HepG2 (cell line): ENCODE measurements around the gene CDK3. TPM values are rescaled to one million over a fixed set of nuclear protein-coding genes. Genes with fewer than 3 reads are reported as not detected.
A peak's percentile ranks its signal among the peaks of the same experiment; 100 is the strongest.

Source experiments
- ARID2 ChIP-seq: sonication (generic); formaldehyde crosslinking; IDR thresholded peaks from 2 replicates; pipeline ENCODE4 v1.8.1; 2022; ENCODE audit warnings: mild to moderate bottlenecking, missing genetic modification reagents, borderline replicate concordance
- ATF7 ChIP-seq, 2 experiments: fragments of 450-650 bp in 1 of 2; sonication (generic) in 1 of 2; formaldehyde crosslinking in 1 of 2; IDR thresholded peaks; 2 replicates each; pipeline versions ENCODE4 v1.4.0 to v1.6.1; 2016 to 2020; ENCODE audit warnings: antibody characterized with exemption in 1 of 2, mild to moderate bottlenecking in 1 of 2, missing genetic modification reagents in 1 of 2
- CHCHD3 ChIP-seq: sonication (generic); formaldehyde crosslinking; IDR thresholded peaks from 2 replicates; pipeline ENCODE4 v1.8.0; 2022; ENCODE audit warnings: mild to moderate bottlenecking, missing genetic modification reagents, moderate library complexity
- GABPB1 ChIP-seq: IDR thresholded peaks from 2 replicates; pipeline ENCODE4 v1.6.1; 2016; ENCODE audit warnings: mild to moderate bottlenecking, missing genetic modification reagents, moderate library complexity, missing compliant biosample characterization
- GATA4 ChIP-seq: sonication (generic); IDR thresholded peaks from 2 replicates; pipeline ENCODE4 v1.6.1; 2016; ENCODE audit warnings: antibody characterized with exemption, low read depth, borderline replicate concordance
- GATAD1 ChIP-seq: IDR thresholded peaks from 2 replicates; pipeline ENCODE4 v1.6.1; 2016; ENCODE audit warnings: missing genetic modification reagents, missing compliant biosample characterization
- NCOA2 ChIP-seq: sonication (generic); formaldehyde crosslinking; IDR thresholded peaks from 2 replicates; pipeline ENCODE4 v1.8.0; 2022; ENCODE audit warnings: inconsistent platforms
- NFATC3 ChIP-seq: sonication (generic); formaldehyde crosslinking; IDR thresholded peaks from 2 replicates; pipeline ENCODE4 v1.5.1; 2020; ENCODE audit warnings: mild to moderate bottlenecking, missing genetic modification reagents
- NR2C2 ChIP-seq: sonication (generic); formaldehyde crosslinking; IDR thresholded peaks from 2 replicates; pipeline ENCODE4 v1.4.0; 2020; ENCODE audit warnings: missing genetic modification reagents, mild to moderate bottlenecking, moderate library complexity, borderline replicate concordance
- PAWR ChIP-seq: sonication (generic); formaldehyde crosslinking; IDR thresholded peaks from 2 replicates; pipeline ENCODE4 v1.4.0; 2020; ENCODE audit warnings: missing genetic modification reagents, mild to moderate bottlenecking, borderline replicate concordance
- SIN3B ChIP-seq: fragments of 150-350 bp; IDR thresholded peaks from 2 replicates; pipeline ENCODE4 v1.6.1; 2014; ENCODE audit warnings: low read length
- SYNCRIP ChIP-seq: fragments of 200-400 bp; formaldehyde crosslinking; IDR thresholded peaks from 2 replicates; pipeline ENCODE4 v1.6.1; 2018; ENCODE audit warnings: mild to moderate bottlenecking, low read depth, low read length; ENCODE audit not compliant: insufficient read depth
- THYN1 ChIP-seq: sonication (generic); formaldehyde crosslinking; IDR thresholded peaks from 2 replicates; pipeline ENCODE4 v1.8.1; 2023; ENCODE audit warnings: low read depth, mild to moderate bottlenecking, moderate library complexity, missing genetic modification reagents, borderline replicate concordance
- polyA plus RNA-seq, 8 experiments: library from polyadenylated mRNA; depleted of rRNA in 3 of 8; stranded (reverse) in 7 of 8; unstranded in 1 of 8; fragments of >200 nt; fragmentation: Illumina TruSeq in 4 of 8; extraction: Trizol in 4 of 8; gene quantifications; 2 replicates each; pipeline versions ENCODE4 v1.2.1 to v1.2.3, GENCODE V29; 2011 to 2016; ENCODE audit warnings: low read depth in 4 of 8, missing spikeins in 1 of 8, mixed read lengths in 1 of 8; ENCODE audit not compliant: insufficient read depth in 1 of 8
- total RNA-seq, 5 experiments: library from RNA; depleted of rRNA; stranded (reverse); fragments of >200 nt; fragmentation: Illumina TruSeq; extraction: Trizol; gene quantifications; 2 replicates each; pipeline ENCODE4 v1.2.3, GENCODE V29; 2016; ENCODE audit warnings: low read depth in 1 of 5
- TF ChIP-seq, protein P1 (sequence below): sonication (generic); formaldehyde crosslinking; conservative IDR thresholded peaks from 2 replicates; pipeline ENCODE4 v1.4.0; 2020; ENCODE audit warnings: missing genetic modification reagents
- TF ChIP-seq, protein P2 (sequence below), 2 experiments: IDR thresholded peaks; 2 replicates each; pipeline ENCODE4 v1.6.1; 2011 to 2012; ENCODE audit warnings: low read length in 2 of 2, borderline replicate concordance in 1 of 2, low read depth in 1 of 2, mild to moderate bottlenecking in 1 of 2, moderate library complexity in 1 of 2
- TF ChIP-seq, protein P3 (sequence below): sonication (generic); formaldehyde crosslinking; IDR thresholded peaks from 2 replicates; pipeline ENCODE4 v1.8.1; 2023; ENCODE audit warnings: mild to moderate bottlenecking, missing genetic modification reagents
- TF ChIP-seq, protein P4 (sequence below): sonication (generic); formaldehyde crosslinking; IDR thresholded peaks from 2 replicates; pipeline ENCODE4 v1.4.0; 2020; ENCODE audit warnings: missing genetic modification reagents
- TF ChIP-seq, protein P5 (sequence below): sonication (generic); formaldehyde crosslinking; IDR thresholded peaks from 2 replicates; pipeline ENCODE4 v1.5.0; 2020; ENCODE audit warnings: missing genetic modification reagents
- TF ChIP-seq, protein P6 (sequence below): sonication (generic); formaldehyde crosslinking; IDR thresholded peaks from 2 replicates; pipeline ENCODE4 v1.4.0; 2020; ENCODE audit warnings: low read depth, mild to moderate bottlenecking, missing genetic modification reagents

CDK3 gene
- total and polyA plus RNA-seq, 2 of the 13 experiments (the other 11 are each of a cell fraction or from before 2014, with no cell fraction given), result 5.8 to 11.4 TPM

DNA sequence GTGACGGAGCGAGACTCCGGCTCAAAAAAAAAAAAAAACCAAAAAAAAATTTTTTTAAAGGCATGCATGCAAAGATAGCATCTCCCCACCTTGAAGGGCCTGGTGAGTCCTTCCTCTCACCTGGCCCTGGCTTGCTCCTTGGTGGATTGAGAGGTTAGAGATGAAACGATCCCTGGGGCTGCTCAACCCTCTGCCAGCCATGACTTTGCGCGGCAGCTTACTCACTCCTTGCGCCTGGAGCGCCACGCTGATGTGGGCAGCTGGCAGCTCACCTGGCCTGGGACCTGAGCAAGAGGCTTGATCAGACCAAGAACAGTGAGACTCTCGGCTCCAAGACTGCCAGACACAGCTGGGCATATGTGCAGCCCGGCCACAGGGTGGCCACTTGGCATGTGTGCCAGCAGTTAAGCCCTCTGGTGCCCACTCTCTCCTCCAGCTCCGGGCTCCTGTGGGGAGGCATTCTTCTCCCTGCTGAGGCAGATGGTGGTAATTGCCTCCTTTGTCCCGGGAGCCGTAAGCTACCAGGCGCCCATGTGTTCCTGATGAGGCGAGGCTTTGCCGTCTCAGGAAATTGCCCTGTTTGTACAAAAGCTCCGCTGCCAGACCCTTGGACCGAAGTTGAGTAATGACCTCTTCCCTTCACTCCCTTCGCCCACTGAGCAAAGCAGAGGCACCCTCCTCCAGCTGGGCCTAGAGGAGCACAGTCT lies 31.6 kb downstream of the CDK3 start (continued):
- TF ChIP-seq, protein P1, sequence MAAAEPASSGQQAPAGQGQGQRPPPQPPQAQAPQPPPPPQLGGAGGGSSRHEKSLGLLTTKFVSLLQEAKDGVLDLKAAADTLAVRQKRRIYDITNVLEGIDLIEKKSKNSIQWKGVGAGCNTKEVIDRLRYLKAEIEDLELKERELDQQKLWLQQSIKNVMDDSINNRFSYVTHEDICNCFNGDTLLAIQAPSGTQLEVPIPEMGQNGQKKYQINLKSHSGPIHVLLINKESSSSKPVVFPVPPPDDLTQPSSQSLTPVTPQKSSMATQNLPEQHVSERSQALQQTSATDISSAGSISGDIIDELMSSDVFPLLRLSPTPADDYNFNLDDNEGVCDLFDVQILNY (CRISPR knock-in tag), result no peak
- TF ChIP-seq THYN1 (CRISPR knock-in tag), result no peak
- TF ChIP-seq ARID2 (CRISPR knock-in tag), result no peak
- TF ChIP-seq, protein P2, sequence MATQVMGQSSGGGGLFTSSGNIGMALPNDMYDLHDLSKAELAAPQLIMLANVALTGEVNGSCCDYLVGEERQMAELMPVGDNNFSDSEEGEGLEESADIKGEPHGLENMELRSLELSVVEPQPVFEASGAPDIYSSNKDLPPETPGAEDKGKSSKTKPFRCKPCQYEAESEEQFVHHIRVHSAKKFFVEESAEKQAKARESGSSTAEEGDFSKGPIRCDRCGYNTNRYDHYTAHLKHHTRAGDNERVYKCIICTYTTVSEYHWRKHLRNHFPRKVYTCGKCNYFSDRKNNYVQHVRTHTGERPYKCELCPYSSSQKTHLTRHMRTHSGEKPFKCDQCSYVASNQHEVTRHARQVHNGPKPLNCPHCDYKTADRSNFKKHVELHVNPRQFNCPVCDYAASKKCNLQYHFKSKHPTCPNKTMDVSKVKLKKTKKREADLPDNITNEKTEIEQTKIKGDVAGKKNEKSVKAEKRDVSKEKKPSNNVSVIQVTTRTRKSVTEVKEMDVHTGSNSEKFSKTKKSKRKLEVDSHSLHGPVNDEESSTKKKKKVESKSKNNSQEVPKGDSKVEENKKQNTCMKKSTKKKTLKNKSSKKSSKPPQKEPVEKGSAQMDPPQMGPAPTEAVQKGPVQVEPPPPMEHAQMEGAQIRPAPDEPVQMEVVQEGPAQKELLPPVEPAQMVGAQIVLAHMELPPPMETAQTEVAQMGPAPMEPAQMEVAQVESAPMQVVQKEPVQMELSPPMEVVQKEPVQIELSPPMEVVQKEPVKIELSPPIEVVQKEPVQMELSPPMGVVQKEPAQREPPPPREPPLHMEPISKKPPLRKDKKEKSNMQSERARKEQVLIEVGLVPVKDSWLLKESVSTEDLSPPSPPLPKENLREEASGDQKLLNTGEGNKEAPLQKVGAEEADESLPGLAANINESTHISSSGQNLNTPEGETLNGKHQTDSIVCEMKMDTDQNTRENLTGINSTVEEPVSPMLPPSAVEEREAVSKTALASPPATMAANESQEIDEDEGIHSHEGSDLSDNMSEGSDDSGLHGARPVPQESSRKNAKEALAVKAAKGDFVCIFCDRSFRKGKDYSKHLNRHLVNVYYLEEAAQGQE (IDR thresholded peaks at IDR 0.05; ENCODE audit: borderline replicate concordance in 1 of 2, low read depth in 1 of 2, low read length in 2 of 2), result no peak
- TF ChIP-seq SYNCRIP, result no peak
- TF ChIP-seq GATA4, result no peak
- no peak for TF ChIP-seq PAWR (CRISPR knock-in tag)
- TF ChIP-seq, protein P3, sequence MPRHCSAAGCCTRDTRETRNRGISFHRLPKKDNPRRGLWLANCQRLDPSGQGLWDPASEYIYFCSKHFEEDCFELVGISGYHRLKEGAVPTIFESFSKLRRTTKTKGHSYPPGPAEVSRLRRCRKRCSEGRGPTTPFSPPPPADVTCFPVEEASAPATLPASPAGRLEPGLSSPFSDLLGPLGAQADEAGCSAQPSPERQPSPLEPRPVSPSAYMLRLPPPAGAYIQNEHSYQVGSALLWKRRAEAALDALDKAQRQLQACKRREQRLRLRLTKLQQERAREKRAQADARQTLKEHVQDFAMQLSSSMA (CRISPR knock-in tag), result 0 out of 2 replicates have a peak, but pooled peaks have one; percentile 33
- TF ChIP-seq NFATC3 (CRISPR knock-in tag), result 0 out of 2 replicates have a peak, but pooled peaks have one; percentile 30
- TF ChIP-seq SIN3B, result no peak
- TF ChIP-seq, protein P4, sequence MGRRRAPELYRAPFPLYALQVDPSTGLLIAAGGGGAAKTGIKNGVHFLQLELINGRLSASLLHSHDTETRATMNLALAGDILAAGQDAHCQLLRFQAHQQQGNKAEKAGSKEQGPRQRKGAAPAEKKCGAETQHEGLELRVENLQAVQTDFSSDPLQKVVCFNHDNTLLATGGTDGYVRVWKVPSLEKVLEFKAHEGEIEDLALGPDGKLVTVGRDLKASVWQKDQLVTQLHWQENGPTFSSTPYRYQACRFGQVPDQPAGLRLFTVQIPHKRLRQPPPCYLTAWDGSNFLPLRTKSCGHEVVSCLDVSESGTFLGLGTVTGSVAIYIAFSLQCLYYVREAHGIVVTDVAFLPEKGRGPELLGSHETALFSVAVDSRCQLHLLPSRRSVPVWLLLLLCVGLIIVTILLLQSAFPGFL, result no peak
- TF ChIP-seq, protein P5, sequence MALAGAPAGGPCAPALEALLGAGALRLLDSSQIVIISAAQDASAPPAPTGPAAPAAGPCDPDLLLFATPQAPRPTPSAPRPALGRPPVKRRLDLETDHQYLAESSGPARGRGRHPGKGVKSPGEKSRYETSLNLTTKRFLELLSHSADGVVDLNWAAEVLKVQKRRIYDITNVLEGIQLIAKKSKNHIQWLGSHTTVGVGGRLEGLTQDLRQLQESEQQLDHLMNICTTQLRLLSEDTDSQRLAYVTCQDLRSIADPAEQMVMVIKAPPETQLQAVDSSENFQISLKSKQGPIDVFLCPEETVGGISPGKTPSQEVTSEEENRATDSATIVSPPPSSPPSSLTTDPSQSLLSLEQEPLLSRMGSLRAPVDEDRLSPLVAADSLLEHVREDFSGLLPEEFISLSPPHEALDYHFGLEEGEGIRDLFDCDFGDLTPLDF, result no peak
- TF ChIP-seq CHCHD3 (CRISPR knock-in tag), result no peak
- peak; percentile 61 for TF ChIP-seq NCOA2 (CRISPR knock-in tag)
- TF ChIP-seq, protein P6, sequence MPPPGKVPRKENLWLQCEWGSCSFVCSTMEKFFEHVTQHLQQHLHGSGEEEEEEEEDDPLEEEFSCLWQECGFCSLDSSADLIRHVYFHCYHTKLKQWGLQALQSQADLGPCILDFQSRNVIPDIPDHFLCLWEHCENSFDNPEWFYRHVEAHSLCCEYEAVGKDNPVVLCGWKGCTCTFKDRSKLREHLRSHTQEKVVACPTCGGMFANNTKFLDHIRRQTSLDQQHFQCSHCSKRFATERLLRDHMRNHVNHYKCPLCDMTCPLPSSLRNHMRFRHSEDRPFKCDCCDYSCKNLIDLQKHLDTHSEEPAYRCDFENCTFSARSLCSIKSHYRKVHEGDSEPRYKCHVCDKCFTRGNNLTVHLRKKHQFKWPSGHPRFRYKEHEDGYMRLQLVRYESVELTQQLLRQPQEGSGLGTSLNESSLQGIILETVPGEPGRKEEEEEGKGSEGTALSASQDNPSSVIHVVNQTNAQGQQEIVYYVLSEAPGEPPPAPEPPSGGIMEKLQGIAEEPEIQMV (CRISPR knock-in tag), result no peak
- peak; percentile 55; the same call in 1 of the 2 replicates for TF ChIP-seq GATAD1
- 0 out of 2 replicates have a peak, but pooled peaks have one; percentile 13 for TF ChIP-seq GABPB1
- TF ChIP-seq ATF7 (IDR thresholded peaks at IDR 0.05), result no peak
- no peak for TF ChIP-seq ATF7 (CRISPR knock-in tag; IDR thresholded peaks at IDR 0.05)
- TF ChIP-seq NR2C2 (CRISPR knock-in tag), result no peak
